Lower leg skin (tissue), 3 donors: ENCODE results near the gene CYFIP2.

Experiments
- POLR2A ChIP-seq, 2 donors: fragments of 450-650 bp; IDR thresholded peaks; one replicate each; pipeline ENCODE4 v1.6.1; 2016 to 2017; ENCODE audit warnings: antibody characterized with exemption in 2 of 2, mild to moderate bottlenecking in 1 of 2, moderate library complexity in 1 of 2
- TF ChIP-seq, protein P1 (sequence below), 3 donors: fragments of 450-650 bp; IDR thresholded peaks; one replicate each; pipeline ENCODE4 v1.5.1; 2016; ENCODE audit warnings: antibody characterized with exemption in 3 of 3, mild to moderate bottlenecking in 3 of 3, moderate library complexity in 2 of 3

DNA sequence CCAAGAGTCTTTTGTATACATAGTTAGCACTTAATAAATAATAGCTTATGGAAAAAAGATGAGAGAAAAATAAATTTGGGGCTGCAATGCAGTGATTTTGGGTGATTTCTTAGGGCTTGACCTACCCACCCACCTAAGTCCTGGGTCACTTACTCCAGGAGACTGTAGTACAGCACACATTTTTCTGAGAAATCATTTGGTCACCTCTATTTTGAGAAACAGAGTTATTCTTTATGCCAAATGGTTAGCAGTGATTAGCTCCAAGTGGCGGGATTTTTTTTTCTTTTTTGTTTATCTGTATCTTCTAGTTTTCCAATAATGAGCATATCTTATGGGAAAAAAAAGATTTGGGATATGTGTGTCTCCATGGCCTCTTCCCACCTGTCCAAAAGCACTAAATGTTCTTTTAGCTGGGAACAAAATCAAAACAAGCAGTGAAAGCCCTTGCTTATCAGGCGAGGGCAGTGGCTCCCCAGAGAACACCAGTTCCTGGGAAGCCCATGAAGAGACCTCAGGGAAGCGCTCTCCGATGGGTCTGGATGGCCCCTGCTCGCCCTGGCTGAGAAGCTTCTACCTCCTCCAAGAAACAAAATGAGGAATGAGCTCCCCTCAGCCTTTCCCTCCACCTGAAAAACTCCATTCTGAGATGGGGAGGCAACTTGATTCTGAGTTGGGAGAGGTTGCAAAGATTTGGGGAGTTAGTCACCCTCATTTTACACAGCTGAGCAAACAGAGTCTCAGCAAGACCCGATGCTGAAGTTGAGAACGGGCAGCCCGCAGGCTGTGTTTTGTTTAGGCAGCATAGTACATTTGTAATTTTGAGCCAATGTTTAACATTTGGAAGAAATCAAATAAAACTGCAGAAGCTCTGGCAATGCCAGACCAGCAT, 69.9 kb downstream of the CYFIP2 start:
- TF ChIP-seq, protein P1, sequence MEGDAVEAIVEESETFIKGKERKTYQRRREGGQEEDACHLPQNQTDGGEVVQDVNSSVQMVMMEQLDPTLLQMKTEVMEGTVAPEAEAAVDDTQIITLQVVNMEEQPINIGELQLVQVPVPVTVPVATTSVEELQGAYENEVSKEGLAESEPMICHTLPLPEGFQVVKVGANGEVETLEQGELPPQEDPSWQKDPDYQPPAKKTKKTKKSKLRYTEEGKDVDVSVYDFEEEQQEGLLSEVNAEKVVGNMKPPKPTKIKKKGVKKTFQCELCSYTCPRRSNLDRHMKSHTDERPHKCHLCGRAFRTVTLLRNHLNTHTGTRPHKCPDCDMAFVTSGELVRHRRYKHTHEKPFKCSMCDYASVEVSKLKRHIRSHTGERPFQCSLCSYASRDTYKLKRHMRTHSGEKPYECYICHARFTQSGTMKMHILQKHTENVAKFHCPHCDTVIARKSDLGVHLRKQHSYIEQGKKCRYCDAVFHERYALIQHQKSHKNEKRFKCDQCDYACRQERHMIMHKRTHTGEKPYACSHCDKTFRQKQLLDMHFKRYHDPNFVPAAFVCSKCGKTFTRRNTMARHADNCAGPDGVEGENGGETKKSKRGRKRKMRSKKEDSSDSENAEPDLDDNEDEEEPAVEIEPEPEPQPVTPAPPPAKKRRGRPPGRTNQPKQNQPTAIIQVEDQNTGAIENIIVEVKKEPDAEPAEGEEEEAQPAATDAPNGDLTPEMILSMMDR (IDR thresholded peaks at IDR 0.05) = no peak
- TF ChIP-seq POLR2A (IDR thresholded peaks at IDR 0.05) = no peak
